ENCODE measurements around the gene CLEC10A.

CLEC10A gene

GRCh38 chr17:7119314-7119713 is 39.3 kb upstream of the CLEC10A start:
- Histone ChIP-seq H3K9me3 (ENCODE audit: control insufficient read depth, low read length) (no peaks in the 10 kb centered on the region), H3K27ac (ENCODE audit: insufficient read depth, low read depth, low read length, poor library complexity, severe bottlenecking) (no peak overlapping the region), H3K4me1 (ENCODE audit: control insufficient read depth, insufficient read depth, low read length) (peaks cover 5% of the 10 kb centered on the region), H3K36me3 (ENCODE audit: control insufficient read depth, insufficient read depth, low read length) (no peaks in the 10 kb centered on the region), H3K4me3 (ENCODE audit: insufficient read depth, low read depth, low read length) (no peak overlapping the region), H3K27me3 (ENCODE audit: control insufficient read depth, insufficient read depth, low read length, poor library complexity, severe bottlenecking) (no peaks in the 10 kb centered on the region)
- 83 to 91% methylated on average over 11 of the region's 11 CpGs for WGBS, 2 experiments

- H3K36me3 ChIP-seq (ENCODE audit: control insufficient read depth, insufficient read depth, low read length) = no peaks in the 10 kb centered on the region
- H3K27ac ChIP-seq (ENCODE audit: insufficient read depth, low read depth, low read length, poor library complexity, severe bottlenecking) = no peak overlapping the region
- H3K4me3 ChIP-seq (ENCODE audit: insufficient read depth, low read depth, low read length) = no peak overlapping the region
- peaks cover 5% of the 10 kb centered on the region for H3K4me1 ChIP-seq (ENCODE audit: control insufficient read depth, insufficient read depth, low read length)
- 84 to 85% methylated on average over 19 of the region's 19 CpGs for WGBS, 2 experiments
- H3K27me3 ChIP-seq (ENCODE audit: control insufficient read depth, insufficient read depth, low read length, poor library complexity, severe bottlenecking) = no peaks in the 10 kb centered on the region
- no peaks in the 10 kb centered on the region for H3K9me3 ChIP-seq (ENCODE audit: control insufficient read depth, low read length)
Measured at GRCh38 chr17:7114875-7115614, 35.0 kb upstream of the CLEC10A start.

GRCh38 chr17:7114241-7114874 is 34.3 kb upstream of the CLEC10A start, which contains the start of gene ASGR2:
Gene ASGR2, minus strand, starts transcription at chr17:7114822. Its CDS starts 582 bp downstream, at chr17:7114240.
- Histone ChIP-seq H3K27ac (ENCODE audit: insufficient read depth, low read depth, low read length, poor library complexity, severe bottlenecking) (no peak within 1 kb of the TSS), H3K9me3 (ENCODE audit: control insufficient read depth, low read length) (no peaks in the 10 kb centered on the region), H3K4me1 (ENCODE audit: control insufficient read depth, insufficient read depth, low read length) (peaks cover 5% of the 10 kb centered on the region), H3K27me3 (ENCODE audit: control insufficient read depth, insufficient read depth, low read length, poor library complexity, severe bottlenecking) (no peaks in the 10 kb centered on the region), H3K4me3 (ENCODE audit: insufficient read depth, low read depth, low read length) (no peak within 1 kb of the TSS), H3K36me3 (ENCODE audit: control insufficient read depth, insufficient read depth, low read length) (no peaks in the 10 kb centered on the region)
- WGBS, 2 experiments = 87 to 88% methylated on average over 14 of the region's 14 CpGs

- peaks cover 5% of the 10 kb centered on the region for H3K4me1 ChIP-seq (ENCODE audit: control insufficient read depth, insufficient read depth, low read length)
- 93 to 96% methylated on average over 15 of the region's 15 CpGs for WGBS, 2 experiments
- no peaks in the 10 kb centered on the region for H3K27me3 ChIP-seq (ENCODE audit: control insufficient read depth, insufficient read depth, low read length, poor library complexity, severe bottlenecking)
- no peaks in the 10 kb centered on the region for H3K36me3 ChIP-seq (ENCODE audit: control insufficient read depth, insufficient read depth, low read length)
- H3K9me3 ChIP-seq (ENCODE audit: control insufficient read depth, low read length) = no peaks in the 10 kb centered on the region
- H3K27ac ChIP-seq (ENCODE audit: insufficient read depth, low read depth, low read length, poor library complexity, severe bottlenecking) = no peak overlapping the region
- H3K4me3 ChIP-seq (ENCODE audit: insufficient read depth, low read depth, low read length) = no peak overlapping the region
Measured at GRCh38 chr17:7113273-7114071, 33.4 kb upstream of the CLEC10A start.

GRCh38 chr17:7112510-7113108 is 32.6 kb upstream of the CLEC10A start:
- H3K4me3 ChIP-seq (ENCODE audit: insufficient read depth, low read depth, low read length) = no peak overlapping the region
- WGBS, 2 experiments = 79 to 80% methylated on average over 10 of the region's 10 CpGs
- peaks cover 5% of the 10 kb centered on the region for H3K4me1 ChIP-seq (ENCODE audit: control insufficient read depth, insufficient read depth, low read length)
- no peaks in the 10 kb centered on the region for H3K9me3 ChIP-seq (ENCODE audit: control insufficient read depth, low read length)
- H3K36me3 ChIP-seq (ENCODE audit: control insufficient read depth, insufficient read depth, low read length) = no peaks in the 10 kb centered on the region
- no peaks in the 10 kb centered on the region for H3K27me3 ChIP-seq (ENCODE audit: control insufficient read depth, insufficient read depth, low read length, poor library complexity, severe bottlenecking)
- H3K27ac ChIP-seq (ENCODE audit: insufficient read depth, low read depth, low read length, poor library complexity, severe bottlenecking) = no peak overlapping the region

GRCh38 chr17:7111784-7112509 is 31.9 kb upstream of the CLEC10A start:
- H3K4me1 ChIP-seq (ENCODE audit: control insufficient read depth, insufficient read depth, low read length) = peaks cover 5% of the 10 kb centered on the region
- H3K9me3 ChIP-seq (ENCODE audit: control insufficient read depth, low read length) = no peaks in the 10 kb centered on the region
- H3K27ac ChIP-seq (ENCODE audit: insufficient read depth, low read depth, low read length, poor library complexity, severe bottlenecking) = no peak overlapping the region
- H3K27me3 ChIP-seq (ENCODE audit: control insufficient read depth, insufficient read depth, low read length, poor library complexity, severe bottlenecking) = no peaks in the 10 kb centered on the region
- whole genome bisulfite sequencing, 2 experiments = 73 to 74% methylated on average over 11 of the region's 12 CpGs
- no peak overlapping the region for H3K4me3 ChIP-seq (ENCODE audit: insufficient read depth, low read depth, low read length)
- no peaks in the 10 kb centered on the region for H3K36me3 ChIP-seq (ENCODE audit: control insufficient read depth, insufficient read depth, low read length)

- Histone ChIP-seq H3K4me3 (ENCODE audit: insufficient read depth, low read depth, low read length) (no peak overlapping the region), H3K9me3 (ENCODE audit: control insufficient read depth, low read length) (no peaks in the 10 kb centered on the region), H3K27ac (ENCODE audit: insufficient read depth, low read depth, low read length, poor library complexity, severe bottlenecking) (no peak overlapping the region), H3K4me1 (ENCODE audit: control insufficient read depth, insufficient read depth, low read length) (peaks cover under 1% of the 10 kb centered on the region), H3K27me3 (ENCODE audit: control insufficient read depth, insufficient read depth, low read length, poor library complexity, severe bottlenecking) (no peaks in the 10 kb centered on the region), H3K36me3 (ENCODE audit: control insufficient read depth, insufficient read depth, low read length) (no peaks in the 10 kb centered on the region)
- 77 to 80% methylated on average over 11 of the region's 11 CpGs for WGBS, 2 experiments
Measured at GRCh38 chr17:7110617-7111306, 30.7 kb upstream of the CLEC10A start.

GRCh38 chr17:7109461-7110322 is 29.6 kb upstream of the CLEC10A start:
- WGBS, 2 experiments = 85 to 87% methylated on average over 10 of the region's 10 CpGs
- no peaks in the 10 kb centered on the region for H3K4me1 ChIP-seq (ENCODE audit: control insufficient read depth, insufficient read depth, low read length)
- no peak overlapping the region for H3K4me3 ChIP-seq (ENCODE audit: insufficient read depth, low read depth, low read length)
- no peak overlapping the region for H3K27ac ChIP-seq (ENCODE audit: insufficient read depth, low read depth, low read length, poor library complexity, severe bottlenecking)
- no peaks in the 10 kb centered on the region for H3K36me3 ChIP-seq (ENCODE audit: control insufficient read depth, insufficient read depth, low read length)
- no peaks in the 10 kb centered on the region for H3K9me3 ChIP-seq (ENCODE audit: control insufficient read depth, low read length)
- no peaks in the 10 kb centered on the region for H3K27me3 ChIP-seq (ENCODE audit: control insufficient read depth, insufficient read depth, low read length, poor library complexity, severe bottlenecking)

Measured in ectodermal cell (in vitro differentiated cells).